SH-SY5Y (cell line): ENCODE data around the gene SLC4A8.

ENCODE experiments used
- GATA2 ChIP-seq: IDR thresholded peaks from 2 replicates; pipeline ENCODE4 v1.6.1; 2011; ENCODE audit warnings: mild to moderate bottlenecking, low read depth, low read length
- GATA3 ChIP-seq: IDR thresholded peaks from 2 replicates; pipeline ENCODE4 v1.6.1; 2011; ENCODE audit warnings: low read depth, mild to moderate bottlenecking, low read length, moderate library complexity

DNA sequence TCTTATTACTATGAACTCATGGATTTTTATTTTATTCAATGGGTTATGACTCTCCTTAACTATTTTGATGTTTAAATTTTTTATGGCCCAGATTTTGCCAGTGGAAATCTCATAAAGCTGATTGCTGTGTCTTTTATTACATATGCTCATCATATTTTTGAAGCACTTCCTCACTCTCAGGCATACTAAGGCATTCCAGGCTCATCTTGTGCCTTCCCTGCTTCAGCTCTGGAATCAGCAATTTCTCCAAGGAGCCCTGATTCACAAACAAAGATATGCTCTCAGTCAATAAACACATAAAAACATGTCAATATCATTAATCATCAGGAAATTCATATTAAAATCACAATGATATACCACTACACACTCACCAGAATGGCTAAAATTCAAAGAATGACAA, 121.5 kb downstream of the SLC4A8 start:
- TF ChIP-seq GATA3 (no peak), GATA2 (no peak)
